Liver (tissue), 3 donors: ENCODE measurements around the gene C1QTNF4.

ENCODE experiments used
- FOXA1 ChIP-seq: IDR thresholded peaks from 2 replicates; pipeline ENCODE4 v1.6.1; 2016; ENCODE audit warnings: antibody characterized with exemption
- NR2F2 ChIP-seq: IDR thresholded peaks from 2 replicates; pipeline ENCODE4 v1.6.1; 2016; ENCODE audit warnings: antibody characterized with exemption
- RAD21 ChIP-seq, 2 donors: IDR thresholded peaks; 2 replicates each; pipeline ENCODE4 v1.6.1; 2016; ENCODE audit warnings: antibody characterized with exemption in 2 of 2, mild to moderate bottlenecking in 2 of 2
- RXRA ChIP-seq, 2 donors: IDR thresholded peaks; 2 replicates each; pipeline ENCODE4 v1.6.1; 2017 to 2018; ENCODE audit warnings: antibody characterized with exemption in 2 of 2, mild to moderate bottlenecking in 1 of 2
- SP1 ChIP-seq: IDR thresholded peaks from 2 replicates; pipeline ENCODE4 v1.6.1; 2018; ENCODE audit warnings: antibody characterized with exemption, mild to moderate bottlenecking
- TAF1 ChIP-seq: conservative IDR thresholded peaks from 2 replicates; pipeline ENCODE4 v1.6.1; 2016; ENCODE audit warnings: antibody characterized with exemption, mild to moderate bottlenecking
- YY1 ChIP-seq: IDR thresholded peaks from 2 replicates; pipeline ENCODE4 v1.6.1; 2016; ENCODE audit warnings: antibody characterized with exemption, mild to moderate bottlenecking
- TF ChIP-seq, protein P1 (sequence below): fragments of 150-350 bp; IDR thresholded peaks from 2 replicates; pipeline ENCODE4 v1.5.1; 2017; ENCODE audit warnings: improper control_type of control experiment, low read depth, low read length; ENCODE audit not compliant: missing input control
- TF ChIP-seq, protein P2 (sequence below): IDR thresholded peaks from 2 replicates; pipeline ENCODE4 v1.6.1; 2016; ENCODE audit warnings: antibody characterized with exemption, mild to moderate bottlenecking
- TF ChIP-seq, protein P3 (sequence below): IDR thresholded peaks from 2 replicates; pipeline ENCODE4 v1.6.1; 2016; ENCODE audit warnings: antibody characterized with exemption
- TF ChIP-seq, protein P4 (sequence below): IDR thresholded peaks from 2 replicates; pipeline ENCODE4 v1.6.1; 2016; ENCODE audit warnings: antibody characterized with exemption
- donor health status: healthy.
- donor health status: healthy.

DNA sequence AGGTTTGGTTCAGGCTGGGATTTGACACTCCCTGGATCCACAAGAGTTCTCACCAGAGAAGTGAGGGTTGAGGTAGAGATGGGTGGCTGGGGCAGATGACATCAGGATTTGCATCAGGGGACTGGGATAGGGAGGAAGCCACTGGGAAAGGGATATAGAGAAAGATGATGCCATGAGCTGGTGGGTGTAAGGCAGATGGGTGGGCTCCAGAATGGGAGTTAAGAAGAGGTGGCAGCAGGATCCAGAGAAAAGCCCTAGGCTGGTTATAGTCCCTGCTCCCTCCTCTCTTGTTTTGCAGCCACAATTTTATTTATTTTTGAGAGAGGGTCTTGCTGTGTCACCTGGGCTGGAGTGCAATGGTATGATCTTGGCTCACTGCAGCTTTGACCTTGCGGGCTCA, 1.8 kb upstream of the C1QTNF4 start:
- TF ChIP-seq, protein P1, sequence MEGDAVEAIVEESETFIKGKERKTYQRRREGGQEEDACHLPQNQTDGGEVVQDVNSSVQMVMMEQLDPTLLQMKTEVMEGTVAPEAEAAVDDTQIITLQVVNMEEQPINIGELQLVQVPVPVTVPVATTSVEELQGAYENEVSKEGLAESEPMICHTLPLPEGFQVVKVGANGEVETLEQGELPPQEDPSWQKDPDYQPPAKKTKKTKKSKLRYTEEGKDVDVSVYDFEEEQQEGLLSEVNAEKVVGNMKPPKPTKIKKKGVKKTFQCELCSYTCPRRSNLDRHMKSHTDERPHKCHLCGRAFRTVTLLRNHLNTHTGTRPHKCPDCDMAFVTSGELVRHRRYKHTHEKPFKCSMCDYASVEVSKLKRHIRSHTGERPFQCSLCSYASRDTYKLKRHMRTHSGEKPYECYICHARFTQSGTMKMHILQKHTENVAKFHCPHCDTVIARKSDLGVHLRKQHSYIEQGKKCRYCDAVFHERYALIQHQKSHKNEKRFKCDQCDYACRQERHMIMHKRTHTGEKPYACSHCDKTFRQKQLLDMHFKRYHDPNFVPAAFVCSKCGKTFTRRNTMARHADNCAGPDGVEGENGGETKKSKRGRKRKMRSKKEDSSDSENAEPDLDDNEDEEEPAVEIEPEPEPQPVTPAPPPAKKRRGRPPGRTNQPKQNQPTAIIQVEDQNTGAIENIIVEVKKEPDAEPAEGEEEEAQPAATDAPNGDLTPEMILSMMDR, result no peak
- no peak for TF ChIP-seq RAD21 (IDR thresholded peaks at IDR 0.05)
- TF ChIP-seq, protein P2, sequence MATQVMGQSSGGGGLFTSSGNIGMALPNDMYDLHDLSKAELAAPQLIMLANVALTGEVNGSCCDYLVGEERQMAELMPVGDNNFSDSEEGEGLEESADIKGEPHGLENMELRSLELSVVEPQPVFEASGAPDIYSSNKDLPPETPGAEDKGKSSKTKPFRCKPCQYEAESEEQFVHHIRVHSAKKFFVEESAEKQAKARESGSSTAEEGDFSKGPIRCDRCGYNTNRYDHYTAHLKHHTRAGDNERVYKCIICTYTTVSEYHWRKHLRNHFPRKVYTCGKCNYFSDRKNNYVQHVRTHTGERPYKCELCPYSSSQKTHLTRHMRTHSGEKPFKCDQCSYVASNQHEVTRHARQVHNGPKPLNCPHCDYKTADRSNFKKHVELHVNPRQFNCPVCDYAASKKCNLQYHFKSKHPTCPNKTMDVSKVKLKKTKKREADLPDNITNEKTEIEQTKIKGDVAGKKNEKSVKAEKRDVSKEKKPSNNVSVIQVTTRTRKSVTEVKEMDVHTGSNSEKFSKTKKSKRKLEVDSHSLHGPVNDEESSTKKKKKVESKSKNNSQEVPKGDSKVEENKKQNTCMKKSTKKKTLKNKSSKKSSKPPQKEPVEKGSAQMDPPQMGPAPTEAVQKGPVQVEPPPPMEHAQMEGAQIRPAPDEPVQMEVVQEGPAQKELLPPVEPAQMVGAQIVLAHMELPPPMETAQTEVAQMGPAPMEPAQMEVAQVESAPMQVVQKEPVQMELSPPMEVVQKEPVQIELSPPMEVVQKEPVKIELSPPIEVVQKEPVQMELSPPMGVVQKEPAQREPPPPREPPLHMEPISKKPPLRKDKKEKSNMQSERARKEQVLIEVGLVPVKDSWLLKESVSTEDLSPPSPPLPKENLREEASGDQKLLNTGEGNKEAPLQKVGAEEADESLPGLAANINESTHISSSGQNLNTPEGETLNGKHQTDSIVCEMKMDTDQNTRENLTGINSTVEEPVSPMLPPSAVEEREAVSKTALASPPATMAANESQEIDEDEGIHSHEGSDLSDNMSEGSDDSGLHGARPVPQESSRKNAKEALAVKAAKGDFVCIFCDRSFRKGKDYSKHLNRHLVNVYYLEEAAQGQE, result no peak
- no peak for TF ChIP-seq FOXA1
- no peak for TF ChIP-seq TAF1
- no peak for TF ChIP-seq SP1
- no peak for TF ChIP-seq YY1
- TF ChIP-seq, protein P3, sequence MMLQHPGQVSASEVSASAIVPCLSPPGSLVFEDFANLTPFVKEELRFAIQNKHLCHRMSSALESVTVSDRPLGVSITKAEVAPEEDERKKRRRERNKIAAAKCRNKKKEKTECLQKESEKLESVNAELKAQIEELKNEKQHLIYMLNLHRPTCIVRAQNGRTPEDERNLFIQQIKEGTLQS, result no peak
- no peak for TF ChIP-seq RXRA (IDR thresholded peaks at IDR 0.05)
- TF ChIP-seq, protein P4, sequence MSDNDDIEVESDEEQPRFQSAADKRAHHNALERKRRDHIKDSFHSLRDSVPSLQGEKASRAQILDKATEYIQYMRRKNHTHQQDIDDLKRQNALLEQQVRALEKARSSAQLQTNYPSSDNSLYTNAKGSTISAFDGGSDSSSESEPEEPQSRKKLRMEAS, result no peak
- no peak for TF ChIP-seq NR2F2
